ENCODE results near the gene TUFT1. TPM values are rescaled to one million over a fixed set of nuclear protein-coding genes. Genes with fewer than 3 reads are reported as not detected.
A peak's percentile ranks its signal among the peaks of the same experiment; 100 is the strongest.

Gene TUFT1
- total RNA-seq, 4 donors from 2014 or later: 18.1 to 41.8 (median 32.8) TPM

DNA sequence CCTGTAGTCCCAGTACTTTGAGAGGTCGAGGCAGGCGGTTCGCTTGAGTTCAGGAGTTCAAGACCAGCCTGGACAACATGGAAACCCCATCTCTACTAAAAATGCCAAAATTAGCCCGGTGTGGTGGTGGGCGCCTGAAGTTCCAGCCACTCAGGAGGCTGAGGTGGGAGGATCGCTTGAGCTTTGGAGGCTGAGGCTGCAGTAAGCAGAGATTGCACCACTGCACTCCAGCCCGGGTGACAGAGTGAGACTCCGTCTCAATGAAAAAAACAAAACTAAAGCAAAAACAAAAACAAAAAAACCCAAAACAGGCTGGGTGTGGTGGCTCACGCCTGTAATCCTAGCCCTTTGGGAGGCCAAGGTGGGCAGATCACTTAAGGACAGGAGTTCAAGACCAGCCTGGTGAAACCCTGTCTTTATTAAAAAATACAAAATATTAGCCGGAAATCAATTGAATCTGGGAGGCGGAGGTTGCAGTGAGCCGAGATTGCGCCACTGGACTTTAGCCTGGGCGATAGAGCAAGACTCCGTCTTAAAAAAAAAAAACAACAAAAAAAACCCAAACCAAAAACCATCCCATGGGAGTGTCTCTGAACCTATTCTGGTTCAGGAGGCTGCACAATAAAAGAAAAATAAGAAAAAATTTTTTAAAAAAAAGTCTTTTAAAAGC, 30.6 kb upstream of the TUFT1 start:
- H3K4me1 ChIP-seq: peaks cover 16 to 49% (median 20%) of the 10 kb centered on the region in 3 donors
- DNase-seq: no peak
- 89 to 95% methylated on average over 15 of the region's 15 CpGs for WGBS, 2 donors
- TF ChIP-seq, protein P1, sequence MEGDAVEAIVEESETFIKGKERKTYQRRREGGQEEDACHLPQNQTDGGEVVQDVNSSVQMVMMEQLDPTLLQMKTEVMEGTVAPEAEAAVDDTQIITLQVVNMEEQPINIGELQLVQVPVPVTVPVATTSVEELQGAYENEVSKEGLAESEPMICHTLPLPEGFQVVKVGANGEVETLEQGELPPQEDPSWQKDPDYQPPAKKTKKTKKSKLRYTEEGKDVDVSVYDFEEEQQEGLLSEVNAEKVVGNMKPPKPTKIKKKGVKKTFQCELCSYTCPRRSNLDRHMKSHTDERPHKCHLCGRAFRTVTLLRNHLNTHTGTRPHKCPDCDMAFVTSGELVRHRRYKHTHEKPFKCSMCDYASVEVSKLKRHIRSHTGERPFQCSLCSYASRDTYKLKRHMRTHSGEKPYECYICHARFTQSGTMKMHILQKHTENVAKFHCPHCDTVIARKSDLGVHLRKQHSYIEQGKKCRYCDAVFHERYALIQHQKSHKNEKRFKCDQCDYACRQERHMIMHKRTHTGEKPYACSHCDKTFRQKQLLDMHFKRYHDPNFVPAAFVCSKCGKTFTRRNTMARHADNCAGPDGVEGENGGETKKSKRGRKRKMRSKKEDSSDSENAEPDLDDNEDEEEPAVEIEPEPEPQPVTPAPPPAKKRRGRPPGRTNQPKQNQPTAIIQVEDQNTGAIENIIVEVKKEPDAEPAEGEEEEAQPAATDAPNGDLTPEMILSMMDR (IDR thresholded peaks at IDR 0.05): no peak
- TF ChIP-seq POLR2A (IDR thresholded peaks at IDR 0.05): no peak
- H3K36me3 ChIP-seq: no peaks in the 10 kb centered on the region
- H3K27ac ChIP-seq: no peak overlapping the region
- H3K9me3 ChIP-seq: no peaks in the 10 kb centered on the region
- intact Hi-C loops (cut with DNase I): no loop called here
- H3K4me3 ChIP-seq: no peak overlapping the region
- peaks cover 0 to 6% (median 0%) of the 10 kb centered on the region in 4 donors for H3K27me3 ChIP-seq

DNA sequence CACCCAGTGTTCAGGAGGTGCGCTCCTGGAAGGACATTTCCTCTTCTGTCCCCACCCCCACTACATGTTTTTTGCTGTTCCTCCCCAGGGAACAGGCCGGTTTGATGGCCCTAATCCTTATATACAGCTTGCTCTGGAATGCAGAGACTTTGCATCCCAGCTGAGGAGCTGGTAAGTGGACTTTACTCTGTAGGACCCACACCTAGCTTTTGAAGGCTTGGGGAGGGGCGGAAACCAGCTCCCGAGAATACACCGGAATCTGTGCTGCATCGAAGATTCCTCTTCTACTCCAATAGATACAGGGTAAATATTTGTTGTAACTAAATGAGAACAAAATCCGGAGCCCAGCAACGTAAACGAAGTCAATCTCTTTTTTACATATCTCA, 30.1 kb upstream of the TUFT1 start:
- no peak overlapping the region for H3K4me3 ChIP-seq
- TF ChIP-seq POLR2A (IDR thresholded peaks at IDR 0.05): no peak
- TF ChIP-seq, protein P1 (IDR thresholded peaks at IDR 0.05): no peak
- peaks cover 0 to 6% (median 0%) of the 10 kb centered on the region in 4 donors for H3K27me3 ChIP-seq
- no peaks in the 10 kb centered on the region for H3K36me3 ChIP-seq
- WGBS, 2 donors: 37 to 41% methylated on average over 8 to 9 of the region's 9 CpGs
- H3K27ac ChIP-seq: peak overlapping the region in 1 of 4 donors; percentile 83
- peaks cover 16 to 50% (median 20%) of the 10 kb centered on the region in 3 donors for H3K4me1 ChIP-seq
- intact Hi-C loops (cut with DNase I): no loop called here
- no peak for DNase-seq
- H3K9me3 ChIP-seq: no peaks in the 10 kb centered on the region

DNA sequence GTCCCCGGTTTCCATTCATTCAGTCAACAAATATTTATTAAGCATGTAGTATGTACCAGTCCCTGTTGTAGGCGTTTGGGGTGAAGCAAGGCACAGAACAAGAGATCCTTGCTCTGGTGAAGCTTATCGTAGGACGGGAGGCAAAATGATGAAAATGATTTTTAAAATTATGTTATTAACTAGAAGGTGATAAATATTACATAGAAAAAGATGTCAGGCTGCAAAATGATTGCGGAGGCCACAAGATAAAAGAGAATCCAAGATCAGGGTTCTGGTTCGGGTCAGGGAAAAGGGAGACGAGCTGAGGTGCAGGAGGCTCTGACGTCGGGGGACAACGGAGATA, 29.5 kb upstream of the TUFT1 start:
- no peak for DNase-seq
- Histone ChIP-seq H3K27me3 (peaks cover 0 to 6% (median 0%) of the 10 kb centered on the region in 4 donors), H3K36me3 (no peaks in the 10 kb centered on the region), H3K27ac (peak overlapping the region; percentile 52 to 83 (median 64)), H3K9me3 (no peaks in the 10 kb centered on the region), H3K4me1 (peaks cover 16 to 50% (median 20%) of the 10 kb centered on the region in 3 donors), H3K4me3 (peak overlapping the region; percentile 50 to 73 (median 62))
- intact Hi-C loops (cut with DNase I): no loop called here
- TF ChIP-seq, protein P1 (IDR thresholded peaks at IDR 0.05): no peak
- no peak for TF ChIP-seq POLR2A (IDR thresholded peaks at IDR 0.05)
- WGBS, 2 donors: 6 to 7% methylated on average over 10 of the region's 10 CpGs

DNA sequence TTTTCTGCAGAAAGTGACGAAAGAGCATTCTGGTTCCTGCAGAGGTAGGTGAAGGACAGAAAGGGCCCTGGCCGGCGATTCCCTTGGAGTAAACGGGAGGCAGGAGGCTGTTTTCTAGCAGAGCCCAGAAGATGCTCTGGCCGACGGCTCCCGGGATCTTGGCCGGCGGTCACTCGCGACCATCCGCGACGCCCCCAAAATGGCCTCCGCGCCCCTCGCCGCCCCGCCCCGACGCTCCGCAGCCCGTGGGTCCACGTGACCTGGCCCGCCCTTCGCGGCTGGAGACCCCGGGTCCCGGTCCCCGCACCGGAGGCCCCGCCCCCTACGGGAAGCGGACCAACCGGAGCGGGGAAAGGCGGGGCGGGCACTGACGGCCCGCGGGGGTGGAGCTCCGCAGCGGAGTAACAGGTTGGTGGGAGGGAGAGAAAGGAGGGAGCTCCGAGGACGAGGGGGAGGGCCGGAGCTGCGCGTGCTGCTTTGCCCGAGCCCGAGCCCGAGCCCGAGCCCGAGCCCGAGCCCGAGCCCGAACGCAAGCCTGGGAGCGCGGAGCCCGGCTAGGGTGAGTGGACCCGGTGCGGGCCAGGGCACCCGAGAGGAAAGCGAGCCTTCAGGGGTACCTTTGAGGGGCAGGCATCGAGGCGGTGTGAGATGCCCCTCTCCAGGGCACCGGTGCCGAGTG, 29.0 kb upstream of the TUFT1 start, which contains the start of gene CGN:
Gene CGN (plus strand): TSS at position 431 of the 679 bp plus-strand sequence. CDS start 7,133 bp downstream, outside the sequence.
- TF ChIP-seq POLR2A (IDR thresholded peaks at IDR 0.05): peak in 2 of 4 donors; percentile 29 to 49
- TF ChIP-seq, protein P1 (IDR thresholded peaks at IDR 0.05): no peak
- 0 to 3% methylated on average over 5 to 13 of the region's 68 CpGs for WGBS, 2 donors
- Histone ChIP-seq H3K4me3 (peak within 1 kb of the TSS; percentile 50 to 73 (median 62)), H3K27ac (peak within 1 kb of the TSS; percentile 52 to 83 (median 64)), H3K36me3 (no peaks in the 10 kb centered on the region), H3K4me1 (peaks cover 16 to 50% (median 20%) of the 10 kb centered on the region in 3 donors), H3K9me3 (no peaks in the 10 kb centered on the region), H3K27me3 (peaks cover 0 to 6% (median 0%) of the 10 kb centered on the region in 4 donors)
- no peak for DNase-seq
- intact Hi-C loops (cut with DNase I): no loop called here

DNA sequence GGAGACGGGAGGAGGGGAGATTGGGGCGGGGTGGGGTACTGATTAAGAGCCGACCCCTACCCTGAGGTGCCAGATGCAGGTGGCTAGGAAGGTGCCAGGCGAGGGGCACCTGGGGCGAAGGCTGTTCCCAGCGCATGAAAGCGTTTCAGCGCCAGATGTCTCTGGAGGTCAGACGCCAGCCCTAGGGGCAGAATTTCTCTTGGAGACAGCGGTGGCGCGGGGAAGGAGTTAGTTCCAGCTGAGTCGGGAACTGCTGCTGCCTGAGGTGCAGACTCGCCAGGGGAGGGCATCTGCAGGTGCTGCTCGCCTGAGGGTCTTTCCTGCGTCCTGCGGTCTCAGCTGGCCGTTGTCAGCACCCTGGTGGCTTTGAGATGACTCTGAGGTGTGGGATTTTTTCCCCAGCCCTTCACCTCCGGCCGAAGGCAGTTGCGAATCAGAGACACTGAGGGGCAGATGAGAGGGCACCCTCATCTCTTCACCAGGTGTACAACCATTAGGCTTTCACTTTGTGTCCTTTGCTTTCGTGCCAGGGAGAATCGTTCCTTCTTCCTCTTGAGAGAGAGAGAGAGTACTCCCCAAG, 28.4 kb upstream of the TUFT1 start:
- peaks cover 0 to 6% (median 0%) of the 10 kb centered on the region in 4 donors for H3K27me3 ChIP-seq
- TF ChIP-seq POLR2A (IDR thresholded peaks at IDR 0.05): no peak
- DNase-seq: no peak
- intact Hi-C loops (cut with DNase I): no loop called here
- H3K9me3 ChIP-seq: no peaks in the 10 kb centered on the region
- H3K4me1 ChIP-seq: peaks cover 16 to 50% (median 20%) of the 10 kb centered on the region in 3 donors
- H3K36me3 ChIP-seq: no peaks in the 10 kb centered on the region
- peak overlapping the region; percentile 52 to 83 (median 64) for H3K27ac ChIP-seq
- 0% methylated on average over 2 to 4 of the region's 23 CpGs for WGBS, 2 donors
- H3K4me3 ChIP-seq: peak overlapping the region; percentile 50 to 73 (median 62)
